Lower leg skin (tissue), 4 donors: ENCODE results near the gene CENPB. TPM values are rescaled to one million over a fixed set of nuclear protein-coding genes. Genes with fewer than 3 reads are reported as not detected.

ENCODE experiments used
- DNase-seq, 2 donors: peaks; one replicate each; pipeline ENCODE4 v3.0.0-alpha.2; 2019; ENCODE audit warnings: low spot score in 2 of 2
- H3K4me3 ChIP-seq: fragments of 200-600 bp; sonication (generic); 2 replicates; pipeline ENCODE4 v1.5.1; 2017; ENCODE audit warnings: mild to moderate bottlenecking, low read depth; ENCODE audit not compliant: poor library complexity, severe bottlenecking
- CTCF ChIP-seq, 3 donors: fragments of 450-650 bp; IDR thresholded peaks; one replicate each; pipeline ENCODE4 v1.5.1; 2016; ENCODE audit warnings: antibody characterized with exemption in 3 of 3, mild to moderate bottlenecking in 3 of 3, moderate library complexity in 2 of 3
- POLR2A ChIP-seq, 2 donors: fragments of 450-650 bp; IDR thresholded peaks; one replicate each; pipeline ENCODE4 v1.6.1; 2016 to 2017; ENCODE audit warnings: antibody characterized with exemption in 2 of 2, mild to moderate bottlenecking in 1 of 2, moderate library complexity in 1 of 2
- WGBS, 2 donors: methylation state at CpG; one replicate each; pipeline ENCODE4 v1.1.5; 2018; 5-methylcytosine and 5-hydroxymethylcytosine counted together
- intact Hi-C: fragments of 100-400 bp; cut with DNase I; formaldehyde crosslinking; loops from one replicate; pipeline ENCODE4 v1.15.0; 2023; ENCODE audit warnings: low total_unique reads
- total RNA-seq, 4 donors: library from RNA; depleted of rRNA; stranded (reverse); fragments of >200 nt; gene quantifications; one replicate each; pipeline ENCODE4 v1.1.0, GENCODE V29; 2016

CENPB gene
- total RNA-seq, 4 donors from 2014 or later, result 94.4 to 109 (median 99.8) TPM

- intact Hi-C loops, result no loop called here
- no peak for TF ChIP-seq CTCF (IDR thresholded peaks at IDR 0.05)
- TF ChIP-seq POLR2A (IDR thresholded peaks at IDR 0.05), result no peak
- no peak overlapping the region for H3K4me3 ChIP-seq
- no peak for DNase-seq
- 58 to 76% methylated on average over 18 of the region's 18 CpGs for WGBS, 2 donors
Measured at GRCh38 chr20:3800256-3800877, 13.8 kb upstream of the CENPB start.

DNA sequence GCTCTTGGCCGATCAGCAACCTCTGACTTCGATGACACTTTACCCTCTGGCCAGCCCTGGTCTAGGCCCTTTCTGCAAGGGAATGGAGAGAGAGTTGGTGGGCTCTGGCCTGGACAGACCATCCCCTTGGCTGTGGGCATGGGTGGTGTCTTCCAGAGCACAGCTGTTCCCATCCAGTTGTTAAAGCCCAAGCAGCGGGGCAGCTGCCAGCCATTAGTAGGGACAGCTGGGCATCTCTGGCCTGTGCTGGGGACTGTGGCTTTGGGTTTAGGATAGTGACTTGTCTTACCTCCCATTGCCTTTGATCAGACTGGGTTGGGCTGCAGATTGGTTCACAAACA lies 12.3 kb upstream of the CENPB start:
- TF ChIP-seq CTCF (IDR thresholded peaks at IDR 0.05) (no peak), POLR2A (IDR thresholded peaks at IDR 0.05) (no peak)
- H3K4me3 ChIP-seq, result no peak overlapping the region
- intact Hi-C loops, result no loop called here
- DNase-seq, result no peak
- 88 to 92% methylated on average over 3 of the region's 3 CpGs for WGBS, 2 donors

GRCh38 chr20:3798373-3798768 lies 11.8 kb upstream of the CENPB start:
- intact Hi-C loops, result no loop called here
- WGBS, 2 donors, result 63 to 80% methylated on average over 5 of the region's 5 CpGs
- no peak for DNase-seq
- TF ChIP-seq CTCF (IDR thresholded peaks at IDR 0.05) (no peak), POLR2A (IDR thresholded peaks at IDR 0.05) (no peak)
- H3K4me3 ChIP-seq, result no peak overlapping the region

GRCh38 chr20:3797592-3798372 lies 11.2 kb upstream of the CENPB start:
- DNase-seq, result no peak
- intact Hi-C loops, result no loop called here
- WGBS, 2 donors, result 42 to 45% methylated on average over 19 of the region's 19 CpGs
- H3K4me3 ChIP-seq, result no peak overlapping the region
- no peak for TF ChIP-seq POLR2A (IDR thresholded peaks at IDR 0.05)
- TF ChIP-seq CTCF (IDR thresholded peaks at IDR 0.05), result no peak

DNA sequence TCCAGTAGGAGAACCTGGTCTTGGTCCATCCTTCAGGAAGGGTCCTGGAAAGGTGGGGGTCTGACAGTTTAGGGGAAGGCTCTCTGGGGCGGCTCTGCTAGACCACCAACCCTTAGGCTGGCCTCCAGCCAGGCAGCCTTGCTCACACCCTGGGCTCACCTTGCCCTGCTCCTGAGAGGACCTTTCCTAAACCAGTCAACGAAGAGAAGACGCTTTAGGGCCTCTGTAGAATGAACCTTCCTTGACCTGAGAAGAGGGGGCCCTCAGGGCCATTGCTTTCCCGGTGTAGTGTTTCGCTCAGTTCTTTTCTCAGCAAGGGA lies 10.6 kb upstream of the CENPB start:
- 44 to 62% methylated on average over 5 of the region's 5 CpGs for WGBS, 2 donors
- TF ChIP-seq CTCF (IDR thresholded peaks at IDR 0.05) (no peak), POLR2A (IDR thresholded peaks at IDR 0.05) (no peak)
- DNase-seq, result no peak
- intact Hi-C loops, result no loop called here
- no peak overlapping the region for H3K4me3 ChIP-seq
